Ovary (tissue), 9 donors: ENCODE results near the gene ZSCAN20. TPM values are rescaled to one million over a fixed set of nuclear protein-coding genes. Genes with fewer than 3 reads are reported as not detected.

Source experiments
- DNase-seq, 5 donors: peaks; one replicate each; pipeline ENCODE4 v3.0.0-alpha.2; 2019 to 2020
- H3K27ac ChIP-seq, 2 donors: fragments of 200-600 bp; one replicate each; pipeline versions ENCODE4 v1.5.1 to v1.8.0; 2019 to 2022
- H3K27me3 ChIP-seq: fragments of 200-600 bp; one replicate; pipeline ENCODE4 v1.8.0; 2022
- H3K36me3 ChIP-seq: fragments of 200-600 bp; sonication (generic); one replicate; pipeline ENCODE4 v1.5.1; 2019
- H3K4me1 ChIP-seq: one replicate; pipeline ENCODE4 v1.8.1; 2013; ENCODE audit warnings: mild to moderate bottlenecking, moderate library complexity; ENCODE audit not compliant: insufficient read depth
- H3K4me3 ChIP-seq: fragments of 200-600 bp; sonication (generic); one replicate; pipeline ENCODE4 v1.5.1; 2017
- H3K9me3 ChIP-seq, 2 donors: fragments of 200-600 bp in 1 of 2; sonication (generic) in 1 of 2; one replicate each; pipeline versions ENCODE4 v1.5.1 to v1.8.1; 2013 to 2019; ENCODE audit warnings: mild to moderate bottlenecking in 1 of 2, moderate library complexity in 1 of 2
- CTCF ChIP-seq, 3 donors: fragments of 450-650 bp in 2 of 3; fragments of 200-600 bp in 1 of 3; IDR thresholded peaks; one replicate each; pipeline versions ENCODE4 v1.5.1 to v1.8.0; 2016 to 2022; ENCODE audit warnings: antibody characterized with exemption in 3 of 3, mild to moderate bottlenecking in 1 of 3
- EP300 ChIP-seq: sonication (generic); formaldehyde crosslinking; IDR thresholded peaks from one replicate; pipeline ENCODE4 v1.6.1; 2017; ENCODE audit warnings: antibody characterized with exemption
- POLR2A ChIP-seq: fragments of 450-650 bp; IDR thresholded peaks from one replicate; pipeline ENCODE4 v1.6.1; 2017; ENCODE audit warnings: antibody characterized with exemption, mild to moderate bottlenecking, moderate library complexity
- WGBS, 3 donors: extraction: QIAGEN DNeasy Blood & Tissue Kit in 1 of 3; methylation state at CpG; one replicate each; pipeline versions ENCODE4 v1.1.5 to v1.1.7; 2013 to 2017; 5-methylcytosine and 5-hydroxymethylcytosine counted together
- intact Hi-C, 4 donors: fragments of 100-400 bp; cut with DNase I; formaldehyde crosslinking; loops; one replicate each; pipeline versions ENCODE4 v1.11.0 to v1.15.1; 2022 to 2023
- polyA plus RNA-seq, 2 donors: library from polyadenylated mRNA; stranded (reverse); fragments of 200-250 nt in 1 of 2; fragments of 350-450 nt in 1 of 2; fragmentation: Illumina TruSeq in 1 of 2; extraction: RNeasy Lipid Tissue Mini Kit (QIAGEN cat#74804) in 1 of 2; gene quantifications; one replicate each; pipeline ENCODE4 v1.2.3, GENCODE V29; 2013 to 2014
- total RNA-seq, 7 donors: library from RNA; depleted of rRNA in 2 of 7; stranded (reverse); fragments of >200 nt in 2 of 7; fragmentation: NEBNext Ultra II Directional in 3 of 7; extraction: Animal tissue kit (Norgen Biotek cat#: 25700) in 3 of 7; gene quantifications; one replicate each; pipeline versions ENCODE4 v1.1.0 to v1.2.4, GENCODE V29; 2016 to 2023
- donor health status: DM: no; HTN: no; CAD: no; lungs with moderate emphysema.
- donor health status: DM: no; HTN: no; CAD: no.
- donor health status: Bipolar disorder and iron deficiency.
- donor health status: DM: yes; HTN: yes; CAD: no.
- donor health status: DM: no; HTN: no; CAD: no.
- donor health status: DM: yes; HTN: yes; CAD: no.

The ZSCAN20 gene
- total and polyA plus RNA-seq, 9 donors: 1.9 to 8.3 (median 6.2) TPM

GRCh38 chr1:33535334-33535733 is 62.9 kb downstream of the ZSCAN20 start:
- intact Hi-C loops: no loop called here
- H3K4me3 ChIP-seq: no peak overlapping the region
- TF ChIP-seq POLR2A: no peak
- TF ChIP-seq EP300: no peak
- TF ChIP-seq CTCF (IDR thresholded peaks at IDR 0.05): no peak
- no peak for DNase-seq
- H3K9me3 ChIP-seq: no peaks in the 10 kb centered on the region
- H3K4me1 ChIP-seq: no peaks in the 10 kb centered on the region
- H3K27ac ChIP-seq: no peak overlapping the region
- 69 to 78% (median 77%) methylated on average over 2 of the region's 2 CpGs for WGBS, 3 donors
- no peaks in the 10 kb centered on the region for H3K27me3 ChIP-seq
- H3K36me3 ChIP-seq: no peaks in the 10 kb centered on the region

- H3K9me3 ChIP-seq: no peaks in the 10 kb centered on the region
- H3K4me1 ChIP-seq: no peaks in the 10 kb centered on the region
- TF ChIP-seq POLR2A: no peak
- TF ChIP-seq EP300: no peak
- TF ChIP-seq CTCF (IDR thresholded peaks at IDR 0.05): no peak
- H3K36me3 ChIP-seq: no peaks in the 10 kb centered on the region
- H3K27me3 ChIP-seq: no peaks in the 10 kb centered on the region
- no peak overlapping the region for H3K4me3 ChIP-seq
- no peak overlapping the region for H3K27ac ChIP-seq
- intact Hi-C loops: no loop called here
- 94 to 97% (median 96%) methylated on average over 5 of the region's 5 CpGs for WGBS, 3 donors
- DNase-seq: no peak
Observed at GRCh38 chr1:33537885-33538284, 65.4 kb downstream of the ZSCAN20 start.

GRCh38 chr1:33541966-33542365 is 69.5 kb downstream of the ZSCAN20 start:
- intact Hi-C loops: no loop called here
- H3K36me3 ChIP-seq: no peaks in the 10 kb centered on the region
- no peak overlapping the region for H3K4me3 ChIP-seq
- no peak for TF ChIP-seq EP300
- TF ChIP-seq CTCF (IDR thresholded peaks at IDR 0.05): no peak
- TF ChIP-seq POLR2A: no peak
- H3K27me3 ChIP-seq: no peaks in the 10 kb centered on the region
- H3K27ac ChIP-seq: no peak overlapping the region
- DNase-seq: no peak
- WGBS, 3 donors: 90 to 95% (median 93%) methylated on average over 6 of the region's 6 CpGs
- H3K9me3 ChIP-seq: no peaks in the 10 kb centered on the region
- H3K4me1 ChIP-seq: no peaks in the 10 kb centered on the region

Other genes with a start within 250 kb of the ZSCAN20 start
- gene ZNF362, start 216.2 kb upstream of the ZSCAN20 start, total RNA-seq: 10 to 100 TPM in 6 of 7 donors, 1 to 10 TPM in 1; 8.2 to 52.6 (median 33.6) TPM
- 10 to 100 TPM; 13.9 to 23.0 TPM for gene ZNF362, start 216.2 kb upstream of the ZSCAN20 start, polyA plus RNA-seq
- not detected for gene A3GALT2, start 151.5 kb upstream of the ZSCAN20 start, total RNA-seq
- not detected for gene A3GALT2, start 151.5 kb upstream of the ZSCAN20 start, polyA plus RNA-seq
- gene PHC2, start 41.5 kb upstream of the ZSCAN20 start, total RNA-seq: 100 to 1,000 TPM in 1 of 7 donors, 10 to 100 TPM in 6; 64.3 to 101 (median 92.8) TPM
- 10 to 100 TPM; 52.3 to 85.5 TPM for gene PHC2, start 41.5 kb upstream of the ZSCAN20 start, polyA plus RNA-seq